ENCODE measurements around the gene RPF1. TPM values are rescaled to one million over a fixed set of nuclear protein-coding genes. Genes with fewer than 3 reads are reported as not detected.

The RPF1 gene
- total and polyA plus RNA-seq, 10 of the 15 experiments (the other 5 are each of a cell fraction or from before 2014, with no cell fraction given): 37.0 to 97.5 (median 56.2) TPM

DNA sequence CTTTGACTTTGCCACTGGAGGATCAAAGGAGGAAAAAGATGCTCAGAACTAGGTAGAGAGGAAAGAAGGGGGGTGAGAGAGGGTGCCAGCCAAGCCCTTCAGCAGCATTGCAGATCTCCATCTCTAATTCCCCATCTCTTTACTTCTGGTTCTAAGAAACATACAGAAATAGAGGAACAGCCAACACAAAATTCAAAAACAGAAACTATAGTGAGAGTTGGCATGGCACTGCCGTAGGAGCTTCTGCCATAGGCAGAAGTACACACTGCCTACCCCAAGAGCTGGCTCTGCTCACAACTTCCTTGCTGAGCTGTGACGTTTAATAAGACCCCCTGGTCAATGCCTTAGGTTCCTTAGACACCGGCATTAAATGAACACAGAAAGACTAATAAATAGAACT, 26.6 kb upstream of the RPF1 start:
- SMC1A ChIA-PET (ENCODE audit: uncharacterized antibody, unreplicated experiment): interaction anchor here (1.3 kb wide), 1 partner anchor 10 kb away, joined by 4 read pairs; no protein-coding TSS in a partner anchor
- H4K20me1 ChIP-seq (ENCODE audit: control insufficient read depth, insufficient read depth): no peaks in the 10 kb centered on the region
- 47% methylated on average over 3 of the region's 3 CpGs for whole genome bisulfite sequencing (ENCODE audit: insufficient coverage, insufficient replicate concordance, low lambda C conversion rate, missing lambda C conversion rate)
- RAD21 ChIA-PET (ENCODE audit: unreplicated experiment): no interaction called here
- in situ Hi-C loops (cut with MboI): no loop called here
- ATAC-seq (no peak), DNase-seq (ENCODE audit: low read depth, low spot score) (no peak), FAIRE-seq (no peak)
- TF ChIP-seq TAF1 (IDR thresholded peaks at IDR 0.05; ENCODE audit: borderline replicate concordance, low read depth, low read length): no peak
- TF ChIP-seq POLR2A (IDR thresholded peaks at IDR 0.05; ENCODE audit: low read depth, low read length): no peak
- no peak for TF ChIP-seq NFYB (IDR thresholded peaks at IDR 0.05; ENCODE audit: insufficient read depth, low read depth, low read length)
- TF ChIP-seq RCOR1 (conservative IDR thresholded peaks at IDR 0.05; ENCODE audit: low read depth, low read length): no peak
- no peak for TF ChIP-seq CBX3 (IDR thresholded peaks at IDR 0.05; ENCODE audit: borderline replicate concordance, low read depth)
- TF ChIP-seq FOS (IDR thresholded peaks at IDR 0.05; ENCODE audit: borderline replicate concordance, extremely low read depth, insufficient read length): no peak
- TF ChIP-seq EZH2 (IDR thresholded peaks at IDR 0.05; ENCODE audit: borderline replicate concordance, control insufficient read depth, low read depth, low read length): no peak
- TF ChIP-seq TCF3 (IDR thresholded peaks at IDR 0.05; ENCODE audit: borderline replicate concordance, insufficient read depth, low read depth, low read length): no peak
- TF ChIP-seq STAT1 (conservative IDR thresholded peaks at IDR 0.05): no peak
- no peak for TF ChIP-seq ASH2L (IDR thresholded peaks at IDR 0.05; ENCODE audit: borderline replicate concordance, low read depth)
- TF ChIP-seq, protein P1, sequence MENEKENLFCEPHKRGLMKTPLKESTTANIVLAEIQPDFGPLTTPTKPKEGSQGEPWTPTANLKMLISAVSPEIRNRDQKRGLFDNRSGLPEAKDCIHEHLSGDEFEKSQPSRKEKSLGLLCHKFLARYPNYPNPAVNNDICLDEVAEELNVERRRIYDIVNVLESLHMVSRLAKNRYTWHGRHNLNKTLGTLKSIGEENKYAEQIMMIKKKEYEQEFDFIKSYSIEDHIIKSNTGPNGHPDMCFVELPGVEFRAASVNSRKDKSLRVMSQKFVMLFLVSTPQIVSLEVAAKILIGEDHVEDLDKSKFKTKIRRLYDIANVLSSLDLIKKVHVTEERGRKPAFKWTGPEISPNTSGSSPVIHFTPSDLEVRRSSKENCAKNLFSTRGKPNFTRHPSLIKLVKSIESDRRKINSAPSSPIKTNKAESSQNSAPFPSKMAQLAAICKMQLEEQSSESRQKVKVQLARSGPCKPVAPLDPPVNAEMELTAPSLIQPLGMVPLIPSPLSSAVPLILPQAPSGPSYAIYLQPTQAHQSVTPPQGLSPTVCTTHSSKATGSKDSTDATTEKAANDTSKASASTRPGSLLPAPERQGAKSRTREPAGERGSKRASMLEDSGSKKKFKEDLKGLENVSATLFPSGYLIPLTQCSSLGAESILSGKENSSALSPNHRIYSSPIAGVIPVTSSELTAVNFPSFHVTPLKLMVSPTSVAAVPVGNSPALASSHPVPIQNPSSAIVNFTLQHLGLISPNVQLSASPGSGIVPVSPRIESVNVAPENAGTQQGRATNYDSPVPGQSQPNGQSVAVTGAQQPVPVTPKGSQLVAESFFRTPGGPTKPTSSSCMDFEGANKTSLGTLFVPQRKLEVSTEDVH (IDR thresholded peaks at IDR 0.05; ENCODE audit: low read depth, partially characterized antibody): no peak
- TF ChIP-seq SREBF2 (IDR thresholded peaks at IDR 0.05; ENCODE audit: low read length): no peak
- TF ChIP-seq, protein P2, sequence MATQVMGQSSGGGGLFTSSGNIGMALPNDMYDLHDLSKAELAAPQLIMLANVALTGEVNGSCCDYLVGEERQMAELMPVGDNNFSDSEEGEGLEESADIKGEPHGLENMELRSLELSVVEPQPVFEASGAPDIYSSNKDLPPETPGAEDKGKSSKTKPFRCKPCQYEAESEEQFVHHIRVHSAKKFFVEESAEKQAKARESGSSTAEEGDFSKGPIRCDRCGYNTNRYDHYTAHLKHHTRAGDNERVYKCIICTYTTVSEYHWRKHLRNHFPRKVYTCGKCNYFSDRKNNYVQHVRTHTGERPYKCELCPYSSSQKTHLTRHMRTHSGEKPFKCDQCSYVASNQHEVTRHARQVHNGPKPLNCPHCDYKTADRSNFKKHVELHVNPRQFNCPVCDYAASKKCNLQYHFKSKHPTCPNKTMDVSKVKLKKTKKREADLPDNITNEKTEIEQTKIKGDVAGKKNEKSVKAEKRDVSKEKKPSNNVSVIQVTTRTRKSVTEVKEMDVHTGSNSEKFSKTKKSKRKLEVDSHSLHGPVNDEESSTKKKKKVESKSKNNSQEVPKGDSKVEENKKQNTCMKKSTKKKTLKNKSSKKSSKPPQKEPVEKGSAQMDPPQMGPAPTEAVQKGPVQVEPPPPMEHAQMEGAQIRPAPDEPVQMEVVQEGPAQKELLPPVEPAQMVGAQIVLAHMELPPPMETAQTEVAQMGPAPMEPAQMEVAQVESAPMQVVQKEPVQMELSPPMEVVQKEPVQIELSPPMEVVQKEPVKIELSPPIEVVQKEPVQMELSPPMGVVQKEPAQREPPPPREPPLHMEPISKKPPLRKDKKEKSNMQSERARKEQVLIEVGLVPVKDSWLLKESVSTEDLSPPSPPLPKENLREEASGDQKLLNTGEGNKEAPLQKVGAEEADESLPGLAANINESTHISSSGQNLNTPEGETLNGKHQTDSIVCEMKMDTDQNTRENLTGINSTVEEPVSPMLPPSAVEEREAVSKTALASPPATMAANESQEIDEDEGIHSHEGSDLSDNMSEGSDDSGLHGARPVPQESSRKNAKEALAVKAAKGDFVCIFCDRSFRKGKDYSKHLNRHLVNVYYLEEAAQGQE (IDR thresholded peaks at IDR 0.05; ENCODE audit: low read depth, low read length): no peak
- TF ChIP-seq BACH1 (IDR thresholded peaks at IDR 0.05; ENCODE audit: borderline replicate concordance): no peak
- TF ChIP-seq HCFC1 (IDR thresholded peaks at IDR 0.05; ENCODE audit: low read length): no peak
- no peak for TF ChIP-seq ZNF384 (IDR thresholded peaks at IDR 0.05; ENCODE audit: borderline replicate concordance, low read depth, low read length)
- TF ChIP-seq NRF1 (conservative IDR thresholded peaks at IDR 0.05; ENCODE audit: low read depth, low read length): no peak
- BruUV-seq (replicated peaks): no TSS peak
- H3K4me3 ChIP-seq: no peak overlapping the region
- no peaks in the 10 kb centered on the region for H3K27me3 ChIP-seq (replicated peaks in 1 of 2; ENCODE audit: control insufficient read depth in 2 of 2, insufficient read depth in 2 of 2, low read length in 1 of 2)
- no peaks in the 10 kb centered on the region for H3K79me2 ChIP-seq (ENCODE audit: control insufficient read depth, insufficient read depth, low read length)
- CTCF ChIA-PET: interaction anchor here (0.6 to 1.1 kb wide), 3 partner anchors 9 to 301 kb away, joined by 3 to 4 read pairs (median 3); no protein-coding TSS in a partner anchor
- H3K9me3 ChIP-seq (replicated peaks; ENCODE audit: control insufficient read depth, insufficient read depth, low read length): no peaks in the 10 kb centered on the region
- intact Hi-C loops (cut with micrococcal nuclease; ENCODE audit: unreplicated experiment): no loop called here
- no peaks in the 10 kb centered on the region for H3K36me3 ChIP-seq (ENCODE audit: control insufficient read depth in 2 of 2, insufficient read depth in 2 of 2, low read length in 1 of 2)
- no peak overlapping the region for H3K4me2 ChIP-seq (ENCODE audit: control insufficient read depth, insufficient read depth)
- POLR2A ChIA-PET: no interaction called here
- H3K9ac ChIP-seq (ENCODE audit: control insufficient read depth, insufficient read depth, low read length): no peak overlapping the region
- H2AFZ ChIP-seq (ENCODE audit: control insufficient read depth, low read depth, low read length): no peak overlapping the region
- H3K4me1 ChIP-seq (ENCODE audit: control insufficient read depth, insufficient read depth, low read length): no peaks in the 10 kb centered on the region
- no peak overlapping the region for H3K27ac ChIP-seq (ENCODE audit: control insufficient read depth, insufficient read depth)

Measured in GM12878 (cell line).